ENCODE data around the gene DDX1. TPM values are rescaled to one million over a fixed set of nuclear protein-coding genes. Genes with fewer than 3 reads are reported as not detected.

DDX1 gene
- total and polyA plus RNA-seq, 2 donors (not counting 1 experiment from before 2014, with no cell fraction given) = 54.3 to 176 TPM

- Histone ChIP-seq H3K4me3 (replicated peaks in 1 of 4; ENCODE audit: control extremely low read depth in 1 of 4, insufficient read depth in 1 of 4, low read depth in 3 of 4, low read length in 4 of 4) (peak overlapping the region in 3 of 4 experiments; percentile 55 to 99 (median 87)), H3K36me3 (ENCODE audit: control insufficient read depth, insufficient read depth, low read length) (peaks cover 10% of the 10 kb centered on the region), H3K27ac (ENCODE audit: insufficient read depth, low read length) (no peak overlapping the region), H3K4me2 (ENCODE audit: extremely low read depth, insufficient read depth, low read length) (peak overlapping the region; percentile 64), H3K79me2 (ENCODE audit: control insufficient read depth, insufficient read depth, low read length) (peaks cover 38% of the 10 kb centered on the region), H3K4me1 (ENCODE audit: control insufficient read depth, extremely low read depth, insufficient read depth, low read length) (peaks cover 5% of the 10 kb centered on the region), H3K27me3 (ENCODE audit: control insufficient read depth, insufficient read depth, low read length) (no peaks in the 10 kb centered on the region), H2AFZ (ENCODE audit: low read length) (no peak overlapping the region), H4K20me1 (ENCODE audit: control insufficient read depth, extremely low read depth, insufficient read depth, low read length) (no peaks in the 10 kb centered on the region), H3K9me3 (ENCODE audit: control insufficient read depth, insufficient read depth, low read depth, low read length) (no peaks in the 10 kb centered on the region), H3K9ac (ENCODE audit: insufficient read depth, low read length) (no peak overlapping the region)
- DNase-seq (ENCODE audit: low read depth in 2 of 2) = no peak
- TF ChIP-seq CTCF (conservative IDR thresholded peaks at IDR 0.05 in 1 of 2, IDR thresholded peaks at IDR 0.05 in 1 of 2; ENCODE audit: low read depth in 1 of 2, low read length in 2 of 2) = no peak
- TF ChIP-seq EZH2 (IDR thresholded peaks at IDR 0.05; ENCODE audit: low read length, missing control alignments) = no peak
Observed at GRCh38 chr2:15593327-15593705, 1.6 kb downstream of the DDX1 start.

GRCh38 chr2:15594291-15595256, 2.9 kb downstream of the DDX1 start:
- H3K27ac ChIP-seq (ENCODE audit: insufficient read depth, low read length) = no peak overlapping the region
- H3K9me3 ChIP-seq (ENCODE audit: control insufficient read depth, insufficient read depth, low read depth, low read length) = no peaks in the 10 kb centered on the region
- peaks cover 10% of the 10 kb centered on the region for H3K36me3 ChIP-seq (ENCODE audit: control insufficient read depth, insufficient read depth, low read length)
- peak overlapping the region; percentile 25 for H3K4me2 ChIP-seq (ENCODE audit: extremely low read depth, insufficient read depth, low read length)
- no peaks in the 10 kb centered on the region for H4K20me1 ChIP-seq (ENCODE audit: control insufficient read depth, extremely low read depth, insufficient read depth, low read length)
- no peaks in the 10 kb centered on the region for H3K27me3 ChIP-seq (ENCODE audit: control insufficient read depth, insufficient read depth, low read length)
- no peak overlapping the region for H3K9ac ChIP-seq (ENCODE audit: insufficient read depth, low read length)
- H3K4me3 ChIP-seq (replicated peaks in 1 of 4; ENCODE audit: control extremely low read depth in 1 of 4, insufficient read depth in 1 of 4, low read depth in 3 of 4, low read length in 4 of 4) = no peak overlapping the region
- TF ChIP-seq CTCF (conservative IDR thresholded peaks at IDR 0.05 in 1 of 2, IDR thresholded peaks at IDR 0.05 in 1 of 2; ENCODE audit: low read depth in 1 of 2, low read length in 2 of 2) (no peak), EZH2 (IDR thresholded peaks at IDR 0.05; ENCODE audit: low read length, missing control alignments) (no peak)
- H3K79me2 ChIP-seq (ENCODE audit: control insufficient read depth, insufficient read depth, low read length) = peaks cover 38% of the 10 kb centered on the region
- H2AFZ ChIP-seq (ENCODE audit: low read length) = no peak overlapping the region
- H3K4me1 ChIP-seq (ENCODE audit: control insufficient read depth, extremely low read depth, insufficient read depth, low read length) = peaks cover 5% of the 10 kb centered on the region
- no peak for DNase-seq (ENCODE audit: low read depth in 2 of 2)

DNA sequence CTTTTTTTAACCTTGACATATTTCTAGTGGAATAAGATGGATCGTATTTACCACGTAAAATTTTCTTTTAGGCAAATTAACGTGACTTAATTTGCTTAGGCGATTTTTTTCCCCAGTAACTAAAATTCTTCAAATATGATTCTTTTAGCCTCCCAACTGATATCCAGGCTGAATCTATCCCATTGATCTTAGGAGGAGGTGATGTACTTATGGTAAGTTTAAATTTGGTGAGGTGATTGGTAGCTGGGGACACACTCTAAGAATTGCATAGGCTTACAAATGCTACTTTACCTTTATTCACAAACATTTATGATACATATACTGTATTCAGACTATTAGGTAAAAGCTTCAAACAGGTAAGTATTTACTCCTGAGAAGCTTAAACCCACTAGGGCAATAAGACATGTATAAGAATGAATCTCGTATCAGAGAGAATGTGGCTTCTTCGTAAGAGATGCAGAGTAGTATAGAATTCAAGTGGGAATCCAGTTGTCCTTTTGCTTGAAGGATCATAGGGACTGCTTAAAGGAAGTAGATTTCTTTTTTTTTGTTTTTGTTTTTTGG, 3.8 kb downstream of the DDX1 start:
- Histone ChIP-seq H3K4me2 (ENCODE audit: extremely low read depth, insufficient read depth, low read length) (no peak overlapping the region), H3K79me2 (ENCODE audit: control insufficient read depth, insufficient read depth, low read length) (peaks cover 38% of the 10 kb centered on the region), H3K36me3 (ENCODE audit: control insufficient read depth, insufficient read depth, low read length) (peaks cover 12% of the 10 kb centered on the region), H3K4me1 (ENCODE audit: control insufficient read depth, extremely low read depth, insufficient read depth, low read length) (peaks cover 5% of the 10 kb centered on the region), H2AFZ (ENCODE audit: low read length) (no peak overlapping the region), H3K9me3 (ENCODE audit: control insufficient read depth, insufficient read depth, low read depth, low read length) (no peaks in the 10 kb centered on the region), H4K20me1 (ENCODE audit: control insufficient read depth, extremely low read depth, insufficient read depth, low read length) (no peaks in the 10 kb centered on the region), H3K4me3 (replicated peaks in 1 of 4; ENCODE audit: control extremely low read depth in 1 of 4, insufficient read depth in 1 of 4, low read depth in 3 of 4, low read length in 4 of 4) (no peak overlapping the region), H3K9ac (ENCODE audit: insufficient read depth, low read length) (no peak overlapping the region), H3K27ac (ENCODE audit: insufficient read depth, low read length) (no peak overlapping the region), H3K27me3 (ENCODE audit: control insufficient read depth, insufficient read depth, low read length) (no peaks in the 10 kb centered on the region)
- DNase-seq (ENCODE audit: low read depth in 2 of 2) = no peak
- TF ChIP-seq CTCF (conservative IDR thresholded peaks at IDR 0.05 in 1 of 2, IDR thresholded peaks at IDR 0.05 in 1 of 2; ENCODE audit: low read depth in 1 of 2, low read length in 2 of 2) (no peak), EZH2 (IDR thresholded peaks at IDR 0.05; ENCODE audit: low read length, missing control alignments) (no peak)
